Effector memory CD4-positive, alpha-beta T cell (primary cell): Measurements from ENCODE around the gene A4GALT.
"Not testable (repeated sequence)": the region's sequence is repeated elsewhere in the genome, so short reads cannot be mapped to it uniquely, and the experiment has no call there.

ENCODE experiments used
- DNase-seq, 3 donors: peaks; one replicate each; pipeline ENCODE4 v3.0.0-alpha.2; 2020
- H3K27ac ChIP-seq: 2 replicates; pipeline ENCODE4 v1.7.0; 2013; ENCODE audit warnings: mild to moderate bottlenecking, low read length, moderate library complexity; ENCODE audit not compliant: insufficient read depth, poor library complexity, severe bottlenecking
- H3K27me3 ChIP-seq: replicated peaks from 2 replicates; pipeline ENCODE4 v1.7.0; 2013; ENCODE audit warnings: mild to moderate bottlenecking, low read length; ENCODE audit not compliant: insufficient read depth, control insufficient read depth, poor library complexity, severe bottlenecking
- H3K36me3 ChIP-seq: 2 replicates; pipeline ENCODE4 v1.7.0; 2013; ENCODE audit warnings: mild to moderate bottlenecking, low read length, moderate library complexity; ENCODE audit not compliant: control insufficient read depth, insufficient read depth
- H3K4me1 ChIP-seq: 2 replicates; pipeline ENCODE4 v1.7.0; 2013; ENCODE audit warnings: low read length, mild to moderate bottlenecking; ENCODE audit not compliant: control insufficient read depth, insufficient read depth, poor library complexity, severe bottlenecking
- H3K4me3 ChIP-seq: 2 replicates; pipeline ENCODE4 v1.7.0; 2013; ENCODE audit warnings: low read length, low read depth, mild to moderate bottlenecking; ENCODE audit not compliant: insufficient read depth, poor library complexity, severe bottlenecking
- H3K9me3 ChIP-seq: 2 replicates; pipeline ENCODE4 v1.7.0; 2013; ENCODE audit warnings: mild to moderate bottlenecking, low read length, moderate library complexity; ENCODE audit not compliant: control insufficient read depth

A4GALT gene

GRCh38 chr22:42742940-42743339 is 22.3 kb upstream of the A4GALT start:
- Histone ChIP-seq H3K4me3 (no peak overlapping the region), H3K9me3 (no peaks in the 10 kb centered on the region), H3K27me3 (no peaks in the 10 kb centered on the region), H3K36me3 (no peaks in the 10 kb centered on the region), H3K4me1 (no peaks in the 10 kb centered on the region), H3K27ac (no peak overlapping the region)
- DNase-seq: no peak

GRCh38 chr22:42740320-42740719 is 19.6 kb upstream of the A4GALT start:
- not testable (repeated sequence) for H3K36me3 ChIP-seq, H3K4me1 ChIP-seq, H3K4me3 ChIP-seq, H3K9me3 ChIP-seq, H3K27me3 ChIP-seq, DNase-seq, H3K27ac ChIP-seq

GRCh38 chr22:42734406-42734805 is 13.7 kb upstream of the A4GALT start:
- Histone ChIP-seq H3K27me3 (no peaks in the 10 kb centered on the region), H3K4me1 (no peaks in the 10 kb centered on the region), H3K27ac (no peak overlapping the region), H3K36me3 (no peaks in the 10 kb centered on the region), H3K4me3 (no peak overlapping the region), H3K9me3 (no peaks in the 10 kb centered on the region)
- no peak for DNase-seq

- H3K4me3 ChIP-seq, H3K36me3 ChIP-seq, H3K9me3 ChIP-seq, DNase-seq, H3K4me1 ChIP-seq, H3K27ac ChIP-seq, H3K27me3 ChIP-seq: not testable (repeated sequence)
These were observed 12.7 kb upstream of the A4GALT start for GRCh38 chr22:42733394-42733793.

GRCh38 chr22:42732081-42732480 is 11.4 kb upstream of the A4GALT start:
- Histone ChIP-seq H3K27ac (no peak overlapping the region), H3K9me3 (no peaks in the 10 kb centered on the region), H3K4me3 (no peak overlapping the region), H3K36me3 (no peaks in the 10 kb centered on the region), H3K27me3 (no peaks in the 10 kb centered on the region), H3K4me1 (no peaks in the 10 kb centered on the region)
- no peak for DNase-seq

GRCh38 chr22:42726811-42727210 is 6.1 kb upstream of the A4GALT start:
- no peak overlapping the region for H3K27ac ChIP-seq
- H3K9me3 ChIP-seq: no peaks in the 10 kb centered on the region
- H3K36me3 ChIP-seq: no peaks in the 10 kb centered on the region
- H3K4me1 ChIP-seq: no peaks in the 10 kb centered on the region
- peaks cover 3% of the 10 kb centered on the region for H3K27me3 ChIP-seq
- no peak for DNase-seq
- no peak overlapping the region for H3K4me3 ChIP-seq

- Histone ChIP-seq H3K4me1 (peaks cover 4% of the 10 kb centered on the region), H3K27ac (no peak overlapping the region), H3K9me3 (no peaks in the 10 kb centered on the region), H3K27me3 (peaks cover 14% of the 10 kb centered on the region), H3K36me3 (no peaks in the 10 kb centered on the region), H3K4me3 (no peak overlapping the region)
- DNase-seq: no peak
These were observed 5.1 kb upstream of the A4GALT start for GRCh38 chr22:42725606-42726355.

GRCh38 chr22:42724062-42724461 is 3.4 kb upstream of the A4GALT start:
- no peaks in the 10 kb centered on the region for H3K9me3 ChIP-seq
- H3K4me1 ChIP-seq: peaks cover 14% of the 10 kb centered on the region
- H3K27ac ChIP-seq: no peak overlapping the region
- peaks cover 27% of the 10 kb centered on the region for H3K27me3 ChIP-seq
- H3K36me3 ChIP-seq: no peaks in the 10 kb centered on the region
- H3K4me3 ChIP-seq: no peak overlapping the region
- DNase-seq: no peak

GRCh38 chr22:42721045-42721434 is 370 bp upstream of the A4GALT start:
- Histone ChIP-seq H3K27me3 (peaks cover 34% of the 10 kb centered on the region), H3K4me1 (peaks cover 14% of the 10 kb centered on the region), H3K4me3 (peak overlapping the region; percentile 25), H3K9me3 (no peaks in the 10 kb centered on the region), H3K27ac (no peak overlapping the region), H3K36me3 (no peaks in the 10 kb centered on the region)
- no peak for DNase-seq

GRCh38 chr22:42719656-42720262 is 911 bp downstream of the A4GALT start:
- DNase-seq: no peak
- peaks cover 14% of the 10 kb centered on the region for H3K4me1 ChIP-seq
- peaks cover 34% of the 10 kb centered on the region for H3K27me3 ChIP-seq
- no peak overlapping the region for H3K27ac ChIP-seq
- peak overlapping the region; percentile 42 for H3K4me3 ChIP-seq
- no peaks in the 10 kb centered on the region for H3K9me3 ChIP-seq
- H3K36me3 ChIP-seq: no peaks in the 10 kb centered on the region
